RPMI8226 (cell line): ENCODE data around the gene BEX3.
"Not testable (repeated sequence)": the region's sequence is repeated elsewhere in the genome, so short reads cannot be mapped to it uniquely, and the experiment has no call there.

Source experiments
- DNase-seq: peaks from one replicate; pipeline ENCODE4 v3.0.0-alpha.2; 2015

BEX3 gene

DNA sequence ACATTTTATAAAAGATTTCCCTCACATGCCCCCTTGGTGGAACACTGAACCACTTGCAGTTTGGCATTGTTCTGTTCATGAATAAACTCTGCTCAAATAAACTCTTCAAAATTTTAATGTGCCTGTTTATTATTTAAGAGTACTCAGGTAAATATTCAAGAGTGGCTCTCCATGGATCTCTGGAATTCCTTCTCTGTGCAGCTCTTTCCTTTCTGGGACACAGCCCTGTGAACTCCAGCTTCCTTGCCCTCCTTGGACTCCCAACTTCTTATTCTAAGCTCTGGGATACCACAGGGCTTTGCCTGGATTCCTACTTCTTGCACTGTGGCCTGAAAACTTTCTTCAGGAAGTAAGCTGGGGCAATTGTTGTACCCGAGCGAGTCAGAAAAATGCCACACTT, 8.3 kb downstream of the BEX3 start:
- DNase-seq: no peak

DNA sequence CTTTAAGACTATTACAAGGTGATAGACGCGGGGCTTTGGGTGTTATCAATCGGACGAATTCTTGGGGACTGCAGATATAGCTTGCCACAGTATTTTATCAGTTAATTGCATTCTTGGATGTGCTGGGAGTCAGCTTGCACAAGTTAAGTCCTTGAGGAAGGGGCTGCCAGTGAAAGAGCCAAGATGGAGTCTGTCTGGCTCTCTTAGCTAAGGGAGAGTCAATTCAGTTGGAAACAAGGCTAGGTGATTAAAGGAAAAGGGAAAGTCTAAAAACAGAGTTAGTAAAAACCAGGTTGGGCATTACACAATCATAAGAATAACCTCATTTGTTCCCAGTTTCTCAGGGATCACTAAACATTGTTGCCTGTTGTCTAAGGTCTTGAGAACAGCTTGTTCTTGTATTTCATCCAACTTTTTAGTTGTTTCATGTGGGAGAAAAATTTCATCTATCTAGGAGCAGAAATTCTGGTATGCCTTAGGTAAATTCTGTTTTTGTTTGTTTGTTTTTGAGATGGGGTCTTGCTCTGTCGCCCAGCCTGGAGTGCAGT, 9.0 kb downstream of the BEX3 start:
- DNase-seq: not testable (repeated sequence)

DNA sequence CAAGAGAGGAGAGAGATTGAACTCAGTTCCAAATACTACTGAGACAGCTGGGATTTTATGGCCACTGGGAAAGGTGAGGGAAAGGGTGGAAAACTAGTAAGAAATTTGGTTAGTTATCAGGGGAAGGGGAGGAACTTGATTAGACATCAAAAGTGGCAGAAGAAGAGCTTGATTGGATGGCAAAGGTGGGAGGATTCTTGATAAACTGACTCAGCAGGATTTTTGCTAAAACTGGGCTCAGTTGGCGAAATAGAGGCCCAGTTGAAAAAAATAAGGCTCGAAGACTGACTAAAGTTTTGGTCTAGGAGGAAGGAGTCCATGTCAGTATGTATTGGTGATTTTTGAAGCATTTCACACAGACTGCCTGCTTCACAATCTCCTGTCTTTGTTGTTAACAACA, 10.0 kb downstream of the BEX3 start:
- no peak for DNase-seq

DNA sequence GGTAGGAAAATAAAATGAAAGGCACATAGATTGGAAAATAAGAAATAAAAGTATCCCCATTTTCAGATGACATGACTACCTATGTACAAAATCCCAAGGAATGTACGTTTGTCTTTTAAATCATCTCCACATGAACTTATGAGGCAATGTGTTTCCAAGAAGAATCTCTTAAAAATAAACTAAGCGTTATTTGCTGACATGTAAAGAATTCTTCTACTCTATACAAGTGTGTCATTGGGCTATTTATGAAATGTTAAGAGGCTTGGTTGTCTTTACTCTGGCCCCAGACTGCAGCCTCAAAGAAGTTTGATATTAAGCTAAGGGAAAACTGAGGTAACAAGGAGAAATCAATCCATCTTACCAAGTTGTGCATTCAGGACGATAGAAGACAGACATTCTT, 17.1 kb downstream of the BEX3 start:
- DNase-seq: no peak

DNA sequence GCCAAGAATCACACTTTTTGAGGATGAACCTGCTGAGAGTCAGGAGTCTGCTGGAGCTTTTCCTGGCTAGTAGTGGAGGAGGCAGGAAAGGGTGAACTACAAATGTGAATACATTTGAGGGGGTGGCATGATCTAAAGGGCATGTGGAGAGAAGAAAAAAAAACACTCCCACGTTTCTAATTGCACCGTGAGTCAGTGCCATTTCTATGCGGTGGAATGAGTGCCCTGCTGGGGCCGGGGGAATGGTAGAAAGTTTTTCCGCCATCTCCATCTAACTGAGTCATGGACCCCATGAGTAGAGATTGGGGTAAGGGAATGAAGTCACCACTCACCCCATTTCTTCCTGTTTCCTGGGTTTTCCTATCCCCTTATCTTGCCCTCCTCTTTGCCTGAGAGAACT, 19.8 kb downstream of the BEX3 start:
- DNase-seq: no peak

DNA sequence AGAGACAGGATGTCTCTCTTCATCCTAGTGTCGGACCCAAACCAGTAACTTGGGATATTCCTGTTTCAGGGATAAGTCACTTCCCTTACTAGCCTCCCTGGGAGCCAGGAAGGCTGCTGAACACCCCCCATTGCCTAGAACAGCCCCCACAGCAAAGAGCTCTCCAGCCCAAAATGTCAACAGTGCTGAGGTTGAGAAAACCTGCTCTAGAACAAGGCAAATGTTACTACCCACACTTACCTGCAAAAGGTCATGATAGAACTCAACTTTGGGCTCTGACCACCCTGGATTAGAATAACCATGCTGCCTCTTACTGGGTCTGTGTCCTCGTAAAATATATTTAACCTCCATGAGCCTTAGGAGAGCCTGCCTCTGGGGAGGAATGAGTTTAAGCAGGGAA, 20.3 kb downstream of the BEX3 start:
- DNase-seq: no peak

DNA sequence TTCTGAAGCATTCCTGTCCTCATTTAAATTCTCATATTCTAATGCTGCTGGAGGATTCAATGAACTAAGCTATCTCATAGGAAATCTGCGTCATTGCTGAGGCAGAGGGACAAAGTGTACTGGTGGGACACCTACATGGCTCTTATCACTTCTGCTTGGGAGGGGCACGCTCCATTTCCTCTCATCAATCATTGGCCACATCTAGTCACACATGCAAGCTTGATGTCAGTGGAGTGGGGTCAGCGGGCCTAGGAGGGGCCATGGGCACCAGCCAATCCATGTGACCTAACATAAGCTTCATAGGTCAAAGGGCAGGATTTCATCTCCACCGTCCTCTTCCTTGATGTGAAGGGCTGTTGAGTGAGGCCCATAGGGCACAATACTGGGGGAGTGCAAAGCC, 21.4 kb downstream of the BEX3 start:
- DNase-seq: no peak

DNA sequence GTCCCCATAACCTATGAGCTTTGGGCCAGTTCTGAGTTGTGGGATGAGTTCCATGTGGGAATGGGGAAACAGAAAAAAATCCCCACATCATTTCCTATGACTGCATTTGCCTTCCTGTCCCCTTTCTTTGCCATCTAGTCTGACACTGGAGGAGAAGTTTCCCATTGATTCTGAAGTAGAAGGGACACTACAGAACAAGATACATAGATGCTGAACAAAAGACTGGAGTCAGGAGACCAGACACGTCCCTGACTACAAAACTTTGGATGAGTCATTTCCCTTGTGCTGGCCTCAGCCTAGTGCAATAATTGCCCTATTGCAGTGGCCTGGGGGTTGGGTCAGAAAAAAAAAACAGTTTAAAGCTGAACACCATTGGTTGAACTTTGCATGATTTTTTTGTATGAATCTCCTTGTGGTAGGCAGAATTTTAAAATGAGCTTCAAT, 22.1 kb downstream of the BEX3 start:
- no peak for DNase-seq

DNA sequence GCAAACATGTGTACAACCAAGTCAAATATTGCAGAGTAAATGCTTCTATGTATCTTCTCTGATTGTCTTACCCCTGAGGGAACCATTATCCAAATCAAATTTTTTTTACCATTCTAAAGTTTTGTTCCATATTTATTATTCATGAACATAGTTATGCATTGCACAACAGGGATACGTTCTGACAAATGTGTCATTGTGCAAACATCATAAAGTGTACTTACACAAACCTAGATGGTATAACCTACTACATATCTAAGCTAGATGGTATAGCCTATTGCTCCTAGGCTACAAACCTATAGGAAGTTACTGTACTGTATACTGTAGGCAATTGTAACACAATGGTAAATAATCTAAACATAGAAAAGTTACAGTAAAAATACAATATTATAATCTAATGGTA, 23.4 kb downstream of the BEX3 start:
- DNase-seq: no peak

DNA sequence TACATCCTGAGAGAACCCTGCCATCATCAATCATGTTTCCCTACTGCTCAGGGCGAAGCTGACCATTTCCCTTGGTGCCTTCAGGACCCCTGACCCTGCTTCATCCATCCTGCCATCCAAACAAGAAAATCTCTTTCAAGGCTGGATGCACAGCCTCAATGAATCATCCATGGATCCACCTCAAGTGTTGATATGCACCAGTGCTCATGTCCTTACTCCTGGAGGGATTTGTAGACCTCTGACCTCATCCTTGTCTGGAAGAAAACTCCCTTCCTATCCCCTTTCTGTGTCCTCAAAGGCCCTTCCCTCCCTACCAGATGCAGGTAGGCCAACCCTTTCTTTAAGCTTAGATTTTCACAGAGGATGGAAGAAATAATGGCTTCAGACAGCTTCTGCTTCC, 24.6 kb downstream of the BEX3 start:
- no peak for DNase-seq

DNA sequence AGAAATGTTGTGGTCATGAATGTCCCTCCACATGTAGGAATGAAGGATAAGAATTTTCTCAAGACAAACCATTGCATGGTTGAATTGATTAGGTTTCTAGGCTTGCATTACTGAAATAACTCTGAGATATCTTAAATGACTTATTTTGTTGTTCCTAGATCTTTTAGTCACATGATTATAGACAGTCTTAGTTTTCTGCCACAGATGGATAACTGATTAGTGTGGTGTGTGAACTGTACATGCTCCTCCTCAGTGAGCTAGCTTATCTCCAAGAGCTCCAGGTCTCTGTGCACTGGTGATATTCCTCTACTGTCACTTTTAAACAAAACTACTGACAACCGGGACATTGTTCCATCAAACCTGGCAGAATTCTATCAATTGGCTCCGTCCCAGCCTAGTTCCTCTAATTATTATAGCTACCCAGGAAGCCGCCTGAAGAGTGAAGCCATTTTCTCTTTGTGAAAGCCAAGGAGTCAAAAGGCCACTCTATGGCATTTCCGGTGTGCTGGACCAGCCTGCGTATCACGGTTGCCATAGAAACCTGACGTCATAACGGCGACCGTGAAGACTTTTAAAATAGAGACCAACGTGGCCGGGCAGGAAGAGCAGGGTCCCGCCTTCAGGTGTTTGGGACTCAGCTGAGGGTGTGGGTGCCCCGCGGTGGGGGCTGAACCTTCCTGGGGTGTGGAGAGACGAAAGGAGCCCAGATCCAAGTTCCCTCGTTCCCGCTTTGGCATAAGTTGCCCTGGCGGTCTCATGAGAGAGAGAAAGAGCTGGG, 28.1 kb downstream of the BEX3 start:
- DNase-seq: peak; percentile 56

DNA sequence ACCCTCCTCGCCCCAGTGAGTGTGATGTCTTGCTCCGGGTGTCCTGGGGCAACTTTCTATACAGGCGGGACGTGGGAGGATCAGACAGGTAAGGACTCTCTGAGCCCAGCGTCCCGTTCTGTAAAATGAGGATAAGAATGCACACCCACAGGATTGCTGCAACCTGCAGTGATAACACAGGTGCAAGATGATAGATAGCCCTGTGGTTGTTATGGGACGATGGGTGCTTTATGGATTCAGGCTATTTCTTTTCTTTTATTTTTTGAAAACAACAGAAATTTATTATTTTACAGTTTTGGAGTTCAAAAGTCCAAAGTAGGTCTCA, 28.6 kb downstream of the BEX3 start:
- DNase-seq: no peak

DNA sequence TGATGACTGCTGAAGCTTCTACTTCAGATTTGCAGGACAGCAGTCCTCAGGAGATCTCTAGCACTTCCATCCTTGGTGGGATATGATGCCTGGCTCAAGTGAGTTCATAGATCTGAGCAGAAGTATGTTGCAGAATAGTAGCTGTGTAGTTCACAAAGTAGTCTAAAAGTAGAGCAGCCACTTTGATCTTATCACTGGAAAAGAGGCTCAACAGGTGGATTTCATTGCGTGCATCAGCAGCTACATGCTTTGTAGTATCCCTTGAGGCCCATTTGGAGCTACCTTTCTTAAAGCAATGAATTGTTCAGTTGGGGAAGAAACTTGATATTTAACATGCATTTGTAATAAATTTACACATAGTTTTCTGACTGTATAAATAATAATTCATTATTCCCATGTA, 29.9 kb downstream of the BEX3 start:
- no peak for DNase-seq

DNA sequence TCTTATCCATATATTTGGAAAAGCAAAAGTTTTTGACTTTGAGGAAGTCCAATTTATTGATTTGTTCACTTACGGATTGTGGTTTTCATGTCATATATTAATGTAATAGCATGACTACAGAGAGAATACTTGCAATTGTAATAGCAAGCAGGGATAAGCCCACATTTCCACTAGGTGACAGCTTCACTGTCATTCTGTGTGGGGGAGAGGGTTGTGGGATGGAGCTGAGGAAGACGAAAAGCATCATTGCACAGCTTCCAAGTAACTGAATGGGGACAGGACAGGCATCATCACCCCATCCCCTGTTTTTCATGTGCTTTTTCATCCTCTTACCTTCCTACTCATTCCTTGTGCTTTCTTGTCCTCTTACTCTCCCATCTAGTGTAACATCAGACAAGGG, 31.4 kb downstream of the BEX3 start:
- DNase-seq: no peak

DNA sequence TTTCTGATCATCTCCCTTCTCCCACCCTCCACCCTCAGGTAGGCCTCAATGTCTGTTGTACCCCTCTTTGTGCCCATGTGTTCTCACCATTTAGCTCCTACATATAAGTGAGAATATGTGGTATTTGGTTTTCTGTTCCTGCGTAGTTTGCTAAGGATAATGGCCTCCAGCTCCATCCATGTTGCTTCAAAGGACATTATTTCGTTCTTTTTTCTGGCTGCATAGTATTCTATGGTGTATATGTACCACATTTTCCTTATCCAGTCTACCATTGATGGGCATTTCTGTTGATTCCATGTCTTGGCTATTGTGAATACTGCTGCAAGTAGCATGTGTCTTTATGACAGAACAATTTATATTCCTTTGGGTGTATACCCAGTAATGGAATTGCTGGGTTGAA, 35.4 kb downstream of the BEX3 start:
- DNase-seq: not testable (repeated sequence)

DNA sequence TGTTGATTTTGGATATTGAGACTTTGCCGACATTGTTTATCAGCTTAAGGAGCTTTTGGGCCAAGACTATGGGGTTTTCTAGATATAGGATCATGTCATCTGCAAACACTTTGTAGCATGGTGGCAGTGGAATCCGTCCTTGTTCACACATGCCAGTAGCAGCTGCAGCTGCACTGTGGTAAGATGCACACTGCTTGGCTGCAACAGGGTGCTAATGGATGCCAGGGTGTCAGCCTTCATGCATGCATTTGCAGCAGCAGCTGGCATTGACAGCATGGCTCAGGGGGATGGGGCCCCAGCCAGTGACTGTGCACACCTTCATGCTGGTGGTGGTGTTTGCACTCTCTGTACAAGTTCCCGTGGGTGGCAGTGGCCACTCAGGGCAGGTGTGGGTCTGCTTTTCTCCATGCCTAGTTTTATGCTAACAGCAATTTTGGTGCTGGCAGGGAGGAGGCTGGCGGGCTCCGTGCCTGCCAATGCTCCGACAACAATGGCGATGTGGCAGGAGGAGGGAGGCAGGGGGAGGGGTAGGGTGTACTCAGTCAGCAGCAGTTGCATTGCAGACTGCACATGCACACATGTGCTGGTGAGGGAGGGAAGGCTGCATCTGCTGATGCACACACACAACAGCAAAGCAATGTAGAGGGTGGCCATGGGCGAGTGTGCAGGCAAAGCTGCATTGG, 37.5 kb downstream of the BEX3 start:
- no peak for DNase-seq

DNA sequence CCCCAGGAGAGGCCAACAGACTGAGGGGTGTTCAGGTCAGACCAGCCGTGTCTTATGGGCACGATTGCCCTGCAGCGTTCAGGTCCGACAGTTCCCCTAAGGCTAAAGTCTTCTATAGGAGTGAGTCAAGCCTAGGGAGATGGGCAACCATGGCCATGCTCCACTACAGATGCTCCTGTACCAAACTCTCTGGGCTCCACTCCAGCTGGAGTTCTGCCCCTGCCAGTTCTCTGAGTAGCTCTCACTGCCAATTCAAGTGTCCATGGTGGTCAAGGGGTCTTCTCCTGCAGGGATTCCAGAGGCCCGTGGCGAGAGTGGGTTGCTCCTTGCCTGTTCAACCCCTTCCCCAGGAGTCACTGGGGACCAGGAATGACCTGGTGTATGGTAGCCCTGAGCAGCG, 38.2 kb downstream of the BEX3 start:
- DNase-seq: no peak

DNA sequence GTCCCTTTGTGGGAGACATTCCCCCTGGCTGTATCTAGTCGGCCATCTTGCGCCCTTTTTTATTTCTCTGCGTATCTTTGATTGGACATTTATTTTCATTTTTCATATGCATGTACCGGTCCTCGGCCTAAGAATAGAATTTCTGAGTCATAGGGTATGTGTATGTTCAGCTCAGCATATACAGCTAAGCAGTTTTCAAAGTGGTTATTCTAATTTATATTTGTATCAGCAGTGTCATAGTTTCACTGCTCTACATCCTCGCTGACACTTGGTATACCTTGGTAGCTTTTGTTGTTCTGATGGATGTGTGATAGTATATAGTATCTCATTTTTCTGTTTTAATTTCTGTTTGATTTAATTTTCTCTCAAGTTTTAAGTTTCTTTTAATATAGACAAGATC, 38.7 kb downstream of the BEX3 start:
- DNase-seq: no peak

DNA sequence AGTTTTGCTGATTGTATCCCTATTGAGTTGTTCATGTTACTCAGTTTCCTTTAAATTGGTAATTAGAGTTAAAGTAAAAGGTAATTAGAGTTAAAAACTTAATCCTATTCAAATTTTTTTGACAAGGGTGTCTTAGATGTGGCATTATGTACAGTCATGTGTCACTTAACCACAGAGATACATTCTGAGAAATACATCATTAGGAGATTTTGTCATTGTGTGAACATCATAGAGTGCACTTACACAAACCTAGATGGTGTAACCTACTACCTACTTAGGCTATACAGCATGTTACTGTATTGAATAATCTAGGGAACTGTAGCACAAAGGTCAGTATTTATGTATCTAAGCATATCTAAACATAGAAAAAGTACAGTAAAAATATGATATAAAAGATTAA, 39.2 kb downstream of the BEX3 start:
- no peak for DNase-seq

DNA sequence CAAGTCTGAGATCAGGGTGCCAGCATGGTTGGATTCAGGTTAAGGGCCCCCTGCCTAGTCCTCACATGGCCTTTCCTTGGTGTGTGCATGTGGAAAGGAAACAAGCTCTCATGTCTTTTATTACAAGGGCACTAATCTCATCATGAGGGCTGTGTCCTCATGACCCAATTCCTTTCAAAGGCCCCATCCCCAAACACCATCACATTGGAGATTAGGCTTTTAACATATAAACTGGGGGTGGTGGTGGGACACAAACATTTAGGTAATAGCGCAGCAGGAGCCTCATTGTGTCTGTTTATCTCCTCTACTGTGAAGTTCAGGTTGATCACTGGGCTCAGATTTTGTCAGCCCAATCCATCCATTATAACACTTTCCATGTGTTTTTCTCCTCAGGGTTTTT, 41.0 kb downstream of the BEX3 start:
- DNase-seq: no peak

DNA sequence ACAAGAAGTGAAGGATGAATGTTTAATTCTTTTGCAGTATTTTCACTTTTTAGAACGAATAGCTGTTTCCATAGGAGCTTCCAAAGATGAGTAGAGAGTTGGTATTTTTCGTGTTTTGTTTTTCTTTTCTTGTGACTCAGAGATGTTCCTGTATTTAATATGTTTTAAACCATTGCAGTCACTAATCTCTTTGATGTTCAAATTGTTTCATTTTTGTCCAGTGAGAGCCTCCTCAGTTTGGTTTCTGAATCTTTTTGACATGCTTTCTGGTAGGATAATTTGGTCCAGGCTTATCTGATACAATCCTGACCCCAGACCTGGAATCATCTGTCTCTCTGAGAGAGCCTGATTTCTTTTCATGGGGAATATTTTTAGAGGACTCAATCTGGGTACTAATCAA, 41.6 kb downstream of the BEX3 start:
- no peak for DNase-seq

DNA sequence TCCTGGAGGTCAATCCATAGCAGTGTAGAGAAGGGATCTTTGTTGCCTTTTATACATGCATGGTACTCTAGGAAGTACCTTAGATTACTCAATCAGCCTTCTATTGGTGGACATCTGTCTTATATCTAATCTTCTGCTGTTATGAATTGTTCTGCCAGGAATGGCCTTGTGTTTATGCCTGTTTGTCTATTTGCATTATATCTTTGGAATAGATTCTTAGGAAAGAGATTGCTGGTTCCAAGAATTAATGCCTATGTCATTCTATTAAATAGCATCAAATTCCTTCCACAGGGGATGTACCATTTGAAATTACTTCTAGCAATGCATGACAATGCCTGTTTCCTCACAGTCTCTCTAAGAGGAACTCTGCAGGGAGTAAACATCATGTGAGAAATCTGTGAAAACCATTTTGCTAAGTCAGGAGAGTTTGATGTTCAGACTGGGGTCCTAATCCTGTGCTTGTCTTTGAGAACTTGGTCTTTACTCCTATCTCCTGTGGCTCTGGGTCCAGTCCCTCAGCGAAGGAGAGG, 42.5 kb downstream of the BEX3 start:
- DNase-seq: no peak

DNA sequence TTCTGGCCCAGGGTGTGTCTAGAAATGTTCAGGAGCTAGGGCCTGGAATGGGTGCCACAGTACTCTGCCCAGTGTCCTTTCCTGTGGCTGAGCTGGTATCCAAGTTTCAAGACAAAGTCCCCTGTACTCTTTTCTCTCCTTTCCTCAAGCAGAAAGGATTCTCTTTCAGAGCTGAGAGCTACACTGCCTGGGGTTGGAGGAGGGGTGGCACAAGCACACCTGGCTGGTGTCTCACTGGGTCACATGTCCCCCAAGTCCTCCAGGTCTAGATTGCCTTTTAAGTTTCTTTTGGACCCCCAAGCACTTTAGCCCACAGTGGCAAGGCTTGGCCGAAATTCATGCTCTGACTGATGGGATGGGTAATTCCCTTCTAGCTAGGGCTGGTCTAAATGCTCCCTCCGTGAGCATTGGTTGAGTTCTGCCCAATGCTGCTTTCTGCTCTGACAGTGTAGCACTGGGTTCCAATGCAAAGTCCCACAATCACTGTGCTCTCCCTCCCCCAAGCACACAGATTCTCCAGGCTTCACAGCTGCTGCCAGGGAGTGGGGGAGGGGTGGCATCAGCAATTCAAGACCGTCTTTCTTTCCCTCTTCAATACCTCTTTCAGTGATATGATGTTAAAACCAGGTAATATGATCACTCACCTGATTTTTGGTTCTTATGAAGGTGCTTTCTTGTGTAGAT, 47.8 kb downstream of the BEX3 start:
- DNase-seq: no peak
